HEK293 (cell line): ENCODE measurements around the gene LRCH4.

ENCODE experiments used
- GLIS1 ChIP-seq: fragments of 450-650 bp; formaldehyde crosslinking; IDR thresholded peaks from 2 replicates; pipeline ENCODE4 v1.5.1; 2016; ENCODE audit warnings: missing biosample characterization, missing genetic modification characterization
- SCRT1 ChIP-seq: fragments of 450-650 bp; formaldehyde crosslinking; IDR thresholded peaks from 2 replicates; pipeline ENCODE4 v1.5.1; 2016; ENCODE audit warnings: missing biosample characterization, missing genetic modification characterization, borderline replicate concordance
- ZFP3 ChIP-seq: fragments of 450-650 bp; formaldehyde crosslinking; IDR thresholded peaks from 2 replicates; pipeline ENCODE4 v1.5.1; 2016; ENCODE audit warnings: low read depth, missing biosample characterization, missing genetic modification characterization
- ZFP37 ChIP-seq: fragments of 450-650 bp; formaldehyde crosslinking; IDR thresholded peaks from 2 replicates; pipeline ENCODE4 v1.5.1; 2016; ENCODE audit warnings: missing biosample characterization, missing genetic modification characterization
- ZNF114 ChIP-seq: fragments of 450-650 bp; formaldehyde crosslinking; IDR thresholded peaks from 2 replicates; pipeline ENCODE4 v1.5.0; 2017; ENCODE audit warnings: missing biosample characterization, missing genetic modification characterization
- ZNF2 ChIP-seq: fragments of 450-650 bp; formaldehyde crosslinking; IDR thresholded peaks from 2 replicates; pipeline ENCODE4 v1.5.1; 2016; ENCODE audit warnings: missing biosample characterization, missing genetic modification characterization
- ZNF223 ChIP-seq: fragments of 450-650 bp; formaldehyde crosslinking; IDR thresholded peaks from 2 replicates; pipeline ENCODE4 v1.5.1; 2016; ENCODE audit warnings: missing biosample characterization, missing genetic modification characterization
- ZNF335 ChIP-seq: fragments of 450-650 bp; formaldehyde crosslinking; conservative IDR thresholded peaks from 2 replicates; pipeline ENCODE4 v1.5.1; 2016; ENCODE audit warnings: missing biosample characterization, missing genetic modification characterization
- ZNF394 ChIP-seq: fragments of 450-650 bp; formaldehyde crosslinking; IDR thresholded peaks from 2 replicates; pipeline ENCODE4 v1.5.1; 2016; ENCODE audit warnings: missing biosample characterization, missing genetic modification characterization, mild to moderate bottlenecking, moderate library complexity, borderline replicate concordance
- ZNF416 ChIP-seq: fragments of 450-650 bp; formaldehyde crosslinking; IDR thresholded peaks from 2 replicates; pipeline ENCODE4 v1.5.1; 2016; ENCODE audit warnings: missing biosample characterization, missing genetic modification characterization
- ZNF426 ChIP-seq: fragments of 450-650 bp; formaldehyde crosslinking; IDR thresholded peaks from 2 replicates; pipeline ENCODE4 v1.5.1; 2017; ENCODE audit warnings: missing biosample characterization, missing genetic modification characterization, mild to moderate bottlenecking, inconsistent platforms, moderate library complexity
- ZNF529 ChIP-seq: fragments of 450-650 bp; formaldehyde crosslinking; IDR thresholded peaks from 2 replicates; pipeline ENCODE4 v1.5.1; 2017; ENCODE audit warnings: missing genetic modification characterization, missing biosample characterization; ENCODE audit not compliant: insufficient replicate concordance
- ZNF549 ChIP-seq: fragments of 450-650 bp; IDR thresholded peaks from 2 replicates; pipeline ENCODE4 v1.5.1; 2018; ENCODE audit warnings: missing biosample characterization, missing genetic modification characterization, mild to moderate bottlenecking, inconsistent platforms, moderate library complexity
- ZNF560 ChIP-seq: fragments of 450-650 bp; formaldehyde crosslinking; IDR thresholded peaks from 2 replicates; pipeline ENCODE4 v1.5.1; 2017; ENCODE audit warnings: missing biosample characterization, missing genetic modification characterization, borderline replicate concordance
- ZNF585B ChIP-seq: fragments of 450-650 bp; formaldehyde crosslinking; IDR thresholded peaks from 2 replicates; pipeline ENCODE4 v1.5.1; 2016; ENCODE audit warnings: missing biosample characterization, missing genetic modification characterization
- ZNF701 ChIP-seq: fragments of 450-650 bp; formaldehyde crosslinking; IDR thresholded peaks from 2 replicates; pipeline ENCODE4 v1.5.1; 2016; ENCODE audit warnings: missing biosample characterization, missing genetic modification characterization
- ZNF707 ChIP-seq: fragments of 450-650 bp; formaldehyde crosslinking; IDR thresholded peaks from 2 replicates; pipeline ENCODE4 v1.5.1; 2016; ENCODE audit warnings: missing biosample characterization, missing genetic modification characterization
- ZNF785 ChIP-seq: fragments of 450-650 bp; formaldehyde crosslinking; IDR thresholded peaks from 2 replicates; pipeline ENCODE4 v1.5.1; 2016; ENCODE audit warnings: missing biosample characterization, missing genetic modification characterization
- ZNF830 ChIP-seq: fragments of 450-650 bp; IDR thresholded peaks from 2 replicates; pipeline ENCODE4 v1.5.0; 2018; ENCODE audit warnings: missing biosample characterization, missing genetic modification characterization, low read depth, mild to moderate bottlenecking, moderate library complexity
- TF ChIP-seq, protein P1 (sequence below): IDR thresholded peaks from 2 replicates; pipeline ENCODE4 v1.6.1; 2011; ENCODE audit warnings: mild to moderate bottlenecking, low read depth, low read length, borderline replicate concordance
- TF ChIP-seq, protein P2 (sequence below): fragments of 450-650 bp; formaldehyde crosslinking; IDR thresholded peaks from 2 replicates; pipeline ENCODE4 v1.5.1; 2016; ENCODE audit warnings: missing biosample characterization, missing genetic modification characterization
- TF ChIP-seq, protein P3 (sequence below): fragments of 450-650 bp; formaldehyde crosslinking; IDR thresholded peaks from 2 replicates; pipeline ENCODE4 v1.5.1; 2016; ENCODE audit warnings: missing biosample characterization, missing genetic modification characterization
- TF ChIP-seq, protein P4 (sequence below): fragments of 450-650 bp; formaldehyde crosslinking; IDR thresholded peaks from 2 replicates; pipeline ENCODE4 v1.5.1; 2017; ENCODE audit warnings: missing biosample characterization, missing genetic modification characterization
- TF ChIP-seq, protein P5 (sequence below): fragments of 450-650 bp; formaldehyde crosslinking; IDR thresholded peaks from 2 replicates; pipeline ENCODE4 v1.5.1; 2016; ENCODE audit warnings: missing biosample characterization, missing genetic modification characterization
- TF ChIP-seq, protein P6 (sequence below): fragments of 450-650 bp; formaldehyde crosslinking; IDR thresholded peaks from 2 replicates; pipeline ENCODE4 v1.5.1; 2017; ENCODE audit warnings: missing biosample characterization, missing genetic modification characterization
- TF ChIP-seq, protein P7 (sequence below): fragments of 450-650 bp; formaldehyde crosslinking; IDR thresholded peaks from 2 replicates; pipeline ENCODE4; 2016; ENCODE audit warnings: missing biosample characterization, missing genetic modification characterization

LRCH4 gene

DNA sequence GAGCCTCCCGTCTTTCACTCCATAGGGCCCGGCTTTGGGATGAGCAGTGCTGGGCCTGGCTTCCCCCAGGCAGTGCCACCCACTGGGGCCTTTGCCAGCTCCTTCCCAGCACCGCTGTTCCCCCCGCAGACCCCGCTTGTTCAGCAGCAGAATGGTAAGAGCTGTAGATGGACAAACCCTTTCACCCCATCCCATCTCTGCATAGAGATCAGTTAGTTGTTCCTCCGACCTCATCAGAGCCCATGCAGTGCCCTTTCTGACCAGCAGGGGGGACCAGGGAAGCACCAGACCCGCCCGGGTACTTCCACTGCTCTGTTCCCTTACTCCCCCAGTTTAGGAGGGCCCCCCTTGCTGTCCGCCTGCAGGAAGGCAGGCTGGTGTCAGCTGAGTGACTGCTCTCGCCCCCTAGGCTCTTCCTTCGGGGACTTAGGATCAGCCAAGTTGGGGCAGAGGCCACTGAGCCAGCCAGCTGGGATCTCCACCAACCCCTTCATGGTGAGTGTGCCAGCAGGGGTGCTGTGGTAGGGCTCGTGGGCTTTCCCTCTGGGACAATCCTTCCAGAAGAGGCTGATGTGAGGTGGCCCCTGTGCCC lies 22.0 kb downstream of the LRCH4 start (continued):
- no peak for TF ChIP-seq ZNF335
- TF ChIP-seq ZFP3 (tag by site-specific recombination) = no peak
- TF ChIP-seq ZNF585B = no peak
- TF ChIP-seq ZNF223 (tag by site-specific recombination) = no peak
- no peak for TF ChIP-seq GLIS1 (tag by site-specific recombination)
- TF ChIP-seq, protein P1, sequence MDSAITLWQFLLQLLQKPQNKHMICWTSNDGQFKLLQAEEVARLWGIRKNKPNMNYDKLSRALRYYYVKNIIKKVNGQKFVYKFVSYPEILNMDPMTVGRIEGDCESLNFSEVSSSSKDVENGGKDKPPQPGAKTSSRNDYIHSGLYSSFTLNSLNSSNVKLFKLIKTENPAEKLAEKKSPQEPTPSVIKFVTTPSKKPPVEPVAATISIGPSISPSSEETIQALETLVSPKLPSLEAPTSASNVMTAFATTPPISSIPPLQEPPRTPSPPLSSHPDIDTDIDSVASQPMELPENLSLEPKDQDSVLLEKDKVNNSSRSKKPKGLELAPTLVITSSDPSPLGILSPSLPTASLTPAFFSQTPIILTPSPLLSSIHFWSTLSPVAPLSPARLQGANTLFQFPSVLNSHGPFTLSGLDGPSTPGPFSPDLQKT = no peak
- no peak for TF ChIP-seq ZNF560 (tag by site-specific recombination)
- TF ChIP-seq, protein P2, sequence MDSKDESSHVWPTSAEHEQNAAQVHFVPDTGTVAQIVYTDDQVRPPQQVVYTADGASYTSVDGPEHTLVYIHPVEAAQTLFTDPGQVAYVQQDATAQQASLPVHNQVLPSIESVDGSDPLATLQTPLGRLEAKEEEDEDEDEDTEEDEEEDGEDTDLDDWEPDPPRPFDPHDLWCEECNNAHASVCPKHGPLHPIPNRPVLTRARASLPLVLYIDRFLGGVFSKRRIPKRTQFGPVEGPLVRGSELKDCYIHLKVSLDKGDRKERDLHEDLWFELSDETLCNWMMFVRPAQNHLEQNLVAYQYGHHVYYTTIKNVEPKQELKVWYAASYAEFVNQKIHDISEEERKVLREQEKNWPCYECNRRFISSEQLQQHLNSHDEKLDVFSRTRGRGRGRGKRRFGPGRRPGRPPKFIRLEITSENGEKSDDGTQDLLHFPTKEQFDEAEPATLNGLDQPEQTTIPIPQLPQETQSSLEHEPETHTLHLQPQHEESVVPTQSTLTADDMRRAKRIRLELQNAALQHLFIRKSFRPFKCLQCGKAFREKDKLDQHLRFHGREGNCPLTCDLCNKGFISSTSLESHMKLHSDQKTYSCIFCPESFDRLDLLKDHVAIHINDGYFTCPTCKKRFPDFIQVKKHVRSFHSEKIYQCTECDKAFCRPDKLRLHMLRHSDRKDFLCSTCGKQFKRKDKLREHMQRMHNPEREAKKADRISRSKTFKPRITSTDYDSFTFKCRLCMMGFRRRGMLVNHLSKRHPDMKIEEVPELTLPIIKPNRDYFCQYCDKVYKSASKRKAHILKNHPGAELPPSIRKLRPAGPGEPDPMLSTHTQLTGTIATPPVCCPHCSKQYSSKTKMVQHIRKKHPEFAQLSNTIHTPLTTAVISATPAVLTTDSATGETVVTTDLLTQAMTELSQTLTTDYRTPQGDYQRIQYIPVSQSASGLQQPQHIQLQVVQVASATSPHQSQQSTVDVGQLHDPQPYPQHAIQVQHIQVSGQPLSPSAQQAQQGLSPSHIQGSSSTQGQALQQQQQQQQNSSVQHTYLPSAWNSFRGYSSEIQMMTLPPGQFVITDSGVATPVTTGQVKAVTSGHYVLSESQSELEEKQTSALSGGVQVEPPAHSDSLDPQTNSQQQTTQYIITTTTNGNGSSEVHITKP (tag by site-specific recombination) = no peak
- TF ChIP-seq ZNF701 = no peak
- no peak for TF ChIP-seq ZFP37
- TF ChIP-seq ZNF549 (tag by site-specific recombination) = no peak
- TF ChIP-seq ZNF416 = no peak
- TF ChIP-seq, protein P3, sequence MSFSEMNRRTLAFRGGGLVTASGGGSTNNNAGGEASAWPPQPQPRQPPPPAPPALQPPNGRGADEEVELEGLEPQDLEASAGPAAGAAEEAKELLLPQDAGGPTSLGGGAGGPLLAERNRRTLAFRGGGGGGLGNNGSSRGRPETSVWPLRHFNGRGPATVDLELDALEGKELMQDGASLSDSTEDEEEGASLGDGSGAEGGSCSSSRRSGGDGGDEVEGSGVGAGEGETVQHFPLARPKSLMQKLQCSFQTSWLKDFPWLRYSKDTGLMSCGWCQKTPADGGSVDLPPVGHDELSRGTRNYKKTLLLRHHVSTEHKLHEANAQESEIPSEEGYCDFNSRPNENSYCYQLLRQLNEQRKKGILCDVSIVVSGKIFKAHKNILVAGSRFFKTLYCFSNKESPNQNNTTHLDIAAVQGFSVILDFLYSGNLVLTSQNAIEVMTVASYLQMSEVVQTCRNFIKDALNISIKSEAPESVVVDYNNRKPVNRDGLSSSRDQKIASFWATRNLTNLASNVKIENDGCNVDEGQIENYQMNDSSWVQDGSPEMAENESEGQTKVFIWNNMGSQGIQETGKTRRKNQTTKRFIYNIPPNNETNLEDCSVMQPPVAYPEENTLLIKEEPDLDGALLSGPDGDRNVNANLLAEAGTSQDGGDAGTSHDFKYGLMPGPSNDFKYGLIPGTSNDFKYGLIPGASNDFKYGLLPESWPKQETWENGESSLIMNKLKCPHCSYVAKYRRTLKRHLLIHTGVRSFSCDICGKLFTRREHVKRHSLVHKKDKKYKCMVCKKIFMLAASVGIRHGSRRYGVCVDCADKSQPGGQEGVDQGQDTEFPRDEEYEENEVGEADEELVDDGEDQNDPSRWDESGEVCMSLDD (tag by site-specific recombination) = 0 out of 2 replicates have a peak, but pooled peaks have one; percentile 32
- no peak for TF ChIP-seq SCRT1 (tag by site-specific recombination)
- peak; percentile 28; the same call in 1 of the 2 replicates for TF ChIP-seq ZNF2 (tag by site-specific recombination)
- no peak for TF ChIP-seq ZNF114
- TF ChIP-seq, protein P4, sequence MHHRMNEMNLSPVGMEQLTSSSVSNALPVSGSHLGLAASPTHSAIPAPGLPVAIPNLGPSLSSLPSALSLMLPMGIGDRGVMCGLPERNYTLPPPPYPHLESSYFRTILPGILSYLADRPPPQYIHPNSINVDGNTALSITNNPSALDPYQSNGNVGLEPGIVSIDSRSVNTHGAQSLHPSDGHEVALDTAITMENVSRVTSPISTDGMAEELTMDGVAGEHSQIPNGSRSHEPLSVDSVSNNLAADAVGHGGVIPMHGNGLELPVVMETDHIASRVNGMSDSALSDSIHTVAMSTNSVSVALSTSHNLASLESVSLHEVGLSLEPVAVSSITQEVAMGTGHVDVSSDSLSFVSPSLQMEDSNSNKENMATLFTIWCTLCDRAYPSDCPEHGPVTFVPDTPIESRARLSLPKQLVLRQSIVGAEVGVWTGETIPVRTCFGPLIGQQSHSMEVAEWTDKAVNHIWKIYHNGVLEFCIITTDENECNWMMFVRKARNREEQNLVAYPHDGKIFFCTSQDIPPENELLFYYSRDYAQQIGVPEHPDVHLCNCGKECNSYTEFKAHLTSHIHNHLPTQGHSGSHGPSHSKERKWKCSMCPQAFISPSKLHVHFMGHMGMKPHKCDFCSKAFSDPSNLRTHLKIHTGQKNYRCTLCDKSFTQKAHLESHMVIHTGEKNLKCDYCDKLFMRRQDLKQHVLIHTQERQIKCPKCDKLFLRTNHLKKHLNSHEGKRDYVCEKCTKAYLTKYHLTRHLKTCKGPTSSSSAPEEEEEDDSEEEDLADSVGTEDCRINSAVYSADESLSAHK (tag by site-specific recombination) = no peak
- TF ChIP-seq ZNF394 (tag by site-specific recombination) = no peak
- TF ChIP-seq, protein P5, sequence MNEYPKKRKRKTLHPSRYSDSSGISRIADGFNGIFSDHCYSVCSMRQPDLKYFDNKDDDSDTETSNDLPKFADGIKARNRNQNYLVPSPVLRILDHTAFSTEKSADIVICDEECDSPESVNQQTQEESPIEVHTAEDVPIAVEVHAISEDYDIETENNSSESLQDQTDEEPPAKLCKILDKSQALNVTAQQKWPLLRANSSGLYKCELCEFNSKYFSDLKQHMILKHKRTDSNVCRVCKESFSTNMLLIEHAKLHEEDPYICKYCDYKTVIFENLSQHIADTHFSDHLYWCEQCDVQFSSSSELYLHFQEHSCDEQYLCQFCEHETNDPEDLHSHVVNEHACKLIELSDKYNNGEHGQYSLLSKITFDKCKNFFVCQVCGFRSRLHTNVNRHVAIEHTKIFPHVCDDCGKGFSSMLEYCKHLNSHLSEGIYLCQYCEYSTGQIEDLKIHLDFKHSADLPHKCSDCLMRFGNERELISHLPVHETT (tag by site-specific recombination) = no peak
- no peak for TF ChIP-seq ZNF529 (tag by site-specific recombination)
- TF ChIP-seq, protein P6, sequence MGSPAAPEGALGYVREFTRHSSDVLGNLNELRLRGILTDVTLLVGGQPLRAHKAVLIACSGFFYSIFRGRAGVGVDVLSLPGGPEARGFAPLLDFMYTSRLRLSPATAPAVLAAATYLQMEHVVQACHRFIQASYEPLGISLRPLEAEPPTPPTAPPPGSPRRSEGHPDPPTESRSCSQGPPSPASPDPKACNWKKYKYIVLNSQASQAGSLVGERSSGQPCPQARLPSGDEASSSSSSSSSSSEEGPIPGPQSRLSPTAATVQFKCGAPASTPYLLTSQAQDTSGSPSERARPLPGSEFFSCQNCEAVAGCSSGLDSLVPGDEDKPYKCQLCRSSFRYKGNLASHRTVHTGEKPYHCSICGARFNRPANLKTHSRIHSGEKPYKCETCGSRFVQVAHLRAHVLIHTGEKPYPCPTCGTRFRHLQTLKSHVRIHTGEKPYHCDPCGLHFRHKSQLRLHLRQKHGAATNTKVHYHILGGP (tag by site-specific recombination) = no peak
- no peak for TF ChIP-seq ZNF785 (tag by site-specific recombination)
- no peak for TF ChIP-seq ZNF830 (tag by site-specific recombination)
- TF ChIP-seq ZNF707 (tag by site-specific recombination) = no peak
- TF ChIP-seq ZNF426 (tag by site-specific recombination) = no peak
- TF ChIP-seq, protein P7, sequence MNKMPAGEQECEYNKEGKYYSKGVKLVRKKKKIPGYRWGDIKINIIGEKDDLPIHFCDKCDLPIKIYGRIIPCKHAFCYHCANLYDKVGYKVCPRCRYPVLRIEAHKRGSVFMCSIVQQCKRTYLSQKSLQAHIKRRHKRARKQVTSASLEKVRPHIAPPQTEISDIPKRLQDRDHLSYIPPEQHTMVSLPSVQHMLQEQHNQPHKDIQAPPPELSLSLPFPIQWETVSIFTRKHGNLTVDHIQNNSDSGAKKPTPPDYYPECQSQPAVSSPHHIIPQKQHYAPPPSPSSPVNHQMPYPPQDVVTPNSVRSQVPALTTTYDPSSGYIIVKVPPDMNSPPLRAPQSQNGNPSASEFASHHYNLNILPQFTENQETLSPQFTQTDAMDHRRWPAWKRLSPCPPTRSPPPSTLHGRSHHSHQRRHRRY (tag by site-specific recombination) = no peak
